ENCODE results near the gene NACC1.
A peak's percentile ranks its signal among the peaks of the same experiment; 100 is the strongest.

NACC1 gene

DNA sequence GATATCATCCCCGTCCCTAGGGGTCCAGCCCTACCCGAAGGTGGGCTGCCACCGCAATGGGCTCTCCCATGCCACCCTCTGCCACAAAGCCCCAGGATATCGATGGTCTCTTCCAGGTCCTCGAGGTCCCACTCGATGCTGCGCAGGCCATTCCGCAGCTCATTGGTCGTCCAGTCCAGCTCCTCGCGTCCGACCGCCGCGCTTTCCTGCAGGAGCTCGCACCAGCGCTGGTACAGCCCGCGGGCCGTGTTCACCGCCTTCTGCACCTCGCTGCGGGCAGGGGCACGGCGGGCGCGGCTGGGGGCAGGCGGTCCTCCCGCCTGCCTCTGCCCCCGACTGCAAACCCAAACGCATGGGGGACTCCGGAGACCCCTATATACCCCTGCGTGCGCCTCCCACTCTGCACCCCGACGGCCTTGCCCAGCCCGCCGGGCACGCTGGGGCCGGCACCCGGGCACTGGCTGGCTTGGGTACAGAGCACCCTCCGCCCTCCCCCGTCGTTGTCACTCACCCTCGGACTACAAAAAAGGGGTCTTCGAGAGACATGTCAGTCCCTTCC lies 31.6 kb downstream of the NACC1 start:
- no peak for DNase-seq

- DNase-seq: peak; percentile 80 to 89 (median 84)
These were observed 32.3 kb downstream of the NACC1 start, which contains the start of the genes IER2 and STX10 for GRCh38 chr19:13150187-13150930. Gene IER2 (plus strand): TSS chr19:13150411. CDS start chr19:13153187, 2,776 bp downstream. Gene STX10 (minus strand): TSS chr19:13150375. CDS start chr19:13150173, 202 bp downstream.

DNA sequence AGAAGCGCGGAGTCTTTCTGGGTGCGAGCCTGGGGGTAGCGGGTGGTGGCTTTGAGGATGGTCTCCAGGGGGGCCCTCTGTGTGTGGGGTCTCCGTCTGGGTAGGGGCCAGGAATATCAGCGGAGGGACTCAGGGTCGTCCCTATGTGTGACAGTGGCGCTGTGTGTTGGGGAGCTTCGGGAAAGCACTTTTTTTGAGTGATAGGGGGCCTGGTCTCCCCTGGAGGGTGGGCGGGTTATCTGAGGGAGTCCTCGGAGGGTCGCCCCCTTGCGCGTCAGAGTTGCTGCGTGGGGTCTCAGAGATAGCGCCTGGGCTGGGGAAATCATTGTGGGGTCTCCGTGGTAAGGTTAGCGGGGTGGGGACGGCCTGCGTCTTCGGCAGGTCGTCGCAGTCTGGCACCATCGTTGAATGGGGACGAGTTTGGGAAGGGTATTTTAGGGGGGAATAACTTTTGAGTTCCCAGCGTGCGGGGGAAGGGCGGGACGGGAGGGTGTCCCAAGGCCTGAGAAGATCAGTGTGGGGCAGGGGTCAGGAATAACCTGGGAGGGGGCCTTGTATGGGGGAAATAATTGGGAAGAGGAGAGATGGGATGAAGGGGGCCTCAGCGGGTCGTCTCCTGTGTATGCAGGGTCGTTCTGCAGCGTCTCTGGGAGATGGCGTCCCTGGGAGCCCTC lies 33.0 kb downstream of the NACC1 start:
- no peak for DNase-seq

- DNase-seq: peak; percentile 86 to 89 (median 88)
These were observed 33.7 kb downstream of the NACC1 start for GRCh38 chr19:13151605-13152355.

DNA sequence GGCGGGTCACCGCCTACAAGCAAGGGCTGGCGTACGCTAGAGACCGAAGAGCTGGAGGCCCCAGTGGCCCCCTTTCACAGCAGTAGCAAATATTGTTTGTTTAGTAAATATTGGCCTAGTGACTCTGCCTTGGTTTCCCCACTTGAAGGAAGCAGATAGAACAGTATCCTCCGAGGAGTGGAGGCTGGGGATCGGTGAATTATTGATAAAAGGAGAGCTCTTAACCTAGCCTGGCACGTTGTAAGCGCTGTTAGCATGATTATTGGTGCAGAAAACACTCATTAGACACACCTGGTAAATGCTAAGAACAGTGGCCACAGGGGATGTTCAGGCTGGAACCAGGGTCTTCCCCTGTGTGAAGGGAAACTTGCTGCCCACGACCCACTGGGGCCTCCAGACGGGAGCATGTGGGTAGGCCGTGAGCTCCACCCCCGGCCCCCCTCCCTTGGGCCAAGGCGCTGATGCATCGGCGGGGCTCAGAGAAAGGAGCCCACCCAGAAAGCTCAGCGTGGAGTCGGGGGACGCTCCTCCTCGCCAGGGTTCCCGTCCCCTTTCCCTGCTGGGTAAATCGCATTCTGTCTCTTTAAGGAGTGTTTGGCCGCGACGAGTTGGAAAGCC lies 34.4 kb downstream of the NACC1 start:
- no peak for DNase-seq

GRCh38 chr19:13152974-13153568 lies 35.0 kb downstream of the NACC1 start:
- DNase-seq: peak; percentile 92 to 97 (median 95)

GRCh38 chr19:13153569-13154240 lies 35.6 kb downstream of the NACC1 start:
- no peak for DNase-seq

DNA sequence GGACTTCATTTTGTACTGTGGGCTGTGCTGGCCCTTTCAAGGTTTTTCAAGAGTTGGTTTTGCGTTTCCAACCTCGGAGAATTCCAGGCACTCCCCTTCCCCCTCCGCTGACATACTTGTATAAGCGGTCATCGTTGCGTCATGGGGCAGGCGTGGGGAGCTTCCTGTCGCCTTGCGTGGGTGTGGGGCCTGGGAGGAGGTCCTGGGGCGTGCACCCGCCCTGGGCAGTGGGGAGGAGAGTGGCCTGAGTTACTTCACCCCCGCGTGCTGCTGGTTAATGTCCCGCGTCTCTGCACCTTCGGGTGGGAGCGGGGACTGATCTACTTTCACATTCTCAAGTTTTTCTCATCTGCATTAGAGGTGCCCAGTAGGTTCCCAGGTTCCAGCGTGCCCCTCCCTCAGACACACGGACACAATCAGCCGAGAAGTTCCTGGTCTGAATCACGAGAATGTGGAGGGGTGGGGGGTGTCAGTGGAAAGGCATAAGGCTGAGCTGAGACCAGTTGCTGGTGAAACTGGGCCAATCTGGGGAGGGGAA lies 36.2 kb downstream of the NACC1 start:
- peak in 2 of 4 experiments; percentile 20 to 38 for DNase-seq

DNA sequence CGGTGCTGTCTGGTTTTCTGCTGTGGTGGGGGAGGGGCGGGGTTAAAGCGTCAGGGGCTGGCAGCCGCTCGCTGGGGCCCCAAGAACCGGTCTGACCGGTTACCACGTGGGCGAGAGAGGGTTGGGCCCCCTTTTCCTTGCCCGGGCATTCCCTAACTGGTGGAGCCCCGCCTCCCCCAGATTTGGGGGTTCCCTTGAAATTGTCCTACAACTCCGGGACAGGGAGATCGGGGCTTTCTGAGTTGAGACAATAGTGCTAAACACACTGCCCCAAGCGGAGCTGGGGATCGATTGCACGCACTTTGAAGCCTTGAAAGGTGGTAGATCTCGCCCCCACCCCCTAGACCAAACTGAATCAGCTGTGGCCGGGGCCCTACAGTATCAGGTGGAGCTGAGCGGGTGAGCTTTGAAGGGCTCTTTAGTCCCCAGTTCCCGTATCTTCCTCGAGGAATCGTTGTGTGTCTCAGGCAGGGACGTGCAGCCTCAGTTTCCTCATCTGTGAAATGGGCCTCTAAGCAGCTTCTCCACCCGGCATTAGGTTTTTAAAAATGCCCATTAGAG lies 36.9 kb downstream of the NACC1 start:
- peak; percentile 46 to 58 (median 53) for DNase-seq

DNA sequence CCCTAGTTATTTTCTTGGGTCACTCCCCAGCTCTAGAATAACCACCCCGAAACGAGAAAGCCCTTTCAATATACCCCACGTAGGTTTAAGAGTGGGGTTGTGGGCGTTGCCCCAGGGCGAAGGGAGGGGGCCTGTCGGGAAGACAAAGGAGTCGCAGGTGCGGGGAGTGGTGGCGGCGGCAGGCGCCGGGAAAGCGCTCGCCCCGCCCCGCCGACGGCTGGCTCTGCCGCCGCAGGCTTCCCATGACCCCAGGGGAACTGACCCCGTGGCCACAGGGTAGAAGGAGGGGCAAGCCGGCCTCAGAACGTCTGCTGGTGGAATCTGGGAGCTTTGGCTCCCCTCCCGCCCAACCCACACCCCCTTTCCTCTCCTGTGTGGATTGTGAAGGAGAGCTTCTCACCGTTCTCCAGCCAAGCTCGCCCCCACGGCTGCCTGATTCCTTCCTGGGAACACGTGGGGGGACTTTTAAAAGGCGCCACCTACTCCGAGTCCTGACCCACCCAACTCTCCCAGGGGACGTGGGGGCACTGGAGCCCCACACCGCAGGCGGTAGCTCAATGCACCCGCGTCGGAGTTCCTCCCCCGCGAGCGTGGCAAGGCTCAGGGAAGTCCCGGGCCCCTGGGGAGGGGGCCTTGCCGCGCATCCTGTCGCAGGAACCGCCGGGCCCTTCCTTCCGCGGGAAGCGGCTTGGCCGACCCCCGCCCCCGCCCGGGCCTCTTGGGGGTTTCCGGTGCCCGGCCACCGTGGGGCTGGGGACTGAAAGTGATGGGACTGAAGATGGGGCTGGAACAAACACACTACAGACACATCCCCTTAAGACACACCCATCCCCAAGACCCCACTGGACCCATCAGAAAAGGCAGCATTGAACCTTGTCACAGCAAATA lies 37.7 kb downstream of the NACC1 start:
- DNase-seq: peak in 3 of 4 experiments; percentile 27 to 71 (median 64)

- DNase-seq: no peak
These were observed 41.6 kb downstream of the NACC1 start for GRCh38 chr19:13159713-13160112.

DNA sequence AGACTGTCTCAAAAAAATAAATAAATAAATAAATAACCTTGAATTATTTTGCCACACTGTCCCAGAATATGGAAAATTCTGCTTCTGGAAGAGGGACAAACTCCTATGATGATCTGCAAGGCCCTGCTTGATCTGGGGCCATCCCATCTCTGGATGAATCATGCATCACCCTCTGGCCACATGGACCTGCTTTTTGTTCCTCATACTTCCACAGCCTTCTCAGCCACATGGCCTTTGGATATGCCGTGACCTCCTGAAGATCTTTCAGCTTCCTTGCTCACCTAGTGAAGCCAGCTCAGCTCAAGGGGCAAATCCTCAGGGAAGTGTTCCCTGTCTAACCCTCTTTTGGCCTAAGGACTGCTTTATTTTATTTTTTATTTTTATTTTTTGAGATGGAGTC lies 42.5 kb downstream of the NACC1 start:
- no peak for DNase-seq

- peak; percentile 52 to 68 (median 57) for DNase-seq
These were observed 44.9 kb downstream of the NACC1 start for GRCh38 chr19:13162724-13163608.

DNA sequence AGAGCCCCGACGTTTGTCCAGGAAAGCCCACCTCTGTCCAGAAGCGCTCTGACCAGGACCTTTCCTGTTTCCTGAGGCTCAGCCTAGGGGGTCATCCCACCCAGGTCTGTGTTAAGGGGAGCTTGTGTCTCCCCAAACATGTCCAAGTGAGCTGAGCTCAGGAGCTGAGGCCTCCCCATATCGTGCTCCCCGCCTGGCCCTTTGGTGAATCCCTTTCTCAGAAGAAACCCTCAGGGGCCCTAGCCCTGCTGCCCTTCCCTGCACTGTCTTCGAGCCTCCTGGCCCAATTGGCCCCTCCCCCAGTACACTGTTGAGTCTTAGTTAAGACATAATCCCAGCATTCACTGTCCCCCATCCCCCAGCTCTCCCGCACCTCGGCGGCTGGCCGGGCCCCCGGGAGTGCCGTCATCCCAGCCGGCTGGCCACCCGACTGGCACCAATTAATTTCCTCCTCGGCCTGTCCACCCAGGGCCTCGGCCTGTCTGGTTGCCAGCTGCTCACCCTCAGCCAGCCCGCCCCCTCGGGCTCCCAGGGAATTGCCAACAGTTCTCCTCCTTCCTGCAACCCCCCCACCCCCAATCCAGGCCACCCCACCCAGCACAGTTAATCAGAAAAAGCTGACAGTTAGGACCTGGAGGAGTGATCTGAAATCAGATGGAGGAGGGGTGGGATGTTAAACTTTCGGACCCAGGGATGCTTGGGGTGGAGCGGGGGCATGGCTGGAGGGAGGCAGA lies 45.7 kb downstream of the NACC1 start:
- peak in 1 of 4 experiments; percentile 9 for DNase-seq

- no peak for DNase-seq
These were observed 46.5 kb downstream of the NACC1 start for GRCh38 chr19:13164343-13165161.

GRCh38 chr19:13165162-13165997 lies 47.3 kb downstream of the NACC1 start:
- no peak for DNase-seq
